ENCODE results near the gene SYNJ2. TPM values are rescaled to one million over a fixed set of nuclear protein-coding genes. Genes with fewer than 3 reads are reported as not detected.

Gene SYNJ2
- total RNA-seq, 1 donor from 2014 or later: 4.5 TPM

DNA sequence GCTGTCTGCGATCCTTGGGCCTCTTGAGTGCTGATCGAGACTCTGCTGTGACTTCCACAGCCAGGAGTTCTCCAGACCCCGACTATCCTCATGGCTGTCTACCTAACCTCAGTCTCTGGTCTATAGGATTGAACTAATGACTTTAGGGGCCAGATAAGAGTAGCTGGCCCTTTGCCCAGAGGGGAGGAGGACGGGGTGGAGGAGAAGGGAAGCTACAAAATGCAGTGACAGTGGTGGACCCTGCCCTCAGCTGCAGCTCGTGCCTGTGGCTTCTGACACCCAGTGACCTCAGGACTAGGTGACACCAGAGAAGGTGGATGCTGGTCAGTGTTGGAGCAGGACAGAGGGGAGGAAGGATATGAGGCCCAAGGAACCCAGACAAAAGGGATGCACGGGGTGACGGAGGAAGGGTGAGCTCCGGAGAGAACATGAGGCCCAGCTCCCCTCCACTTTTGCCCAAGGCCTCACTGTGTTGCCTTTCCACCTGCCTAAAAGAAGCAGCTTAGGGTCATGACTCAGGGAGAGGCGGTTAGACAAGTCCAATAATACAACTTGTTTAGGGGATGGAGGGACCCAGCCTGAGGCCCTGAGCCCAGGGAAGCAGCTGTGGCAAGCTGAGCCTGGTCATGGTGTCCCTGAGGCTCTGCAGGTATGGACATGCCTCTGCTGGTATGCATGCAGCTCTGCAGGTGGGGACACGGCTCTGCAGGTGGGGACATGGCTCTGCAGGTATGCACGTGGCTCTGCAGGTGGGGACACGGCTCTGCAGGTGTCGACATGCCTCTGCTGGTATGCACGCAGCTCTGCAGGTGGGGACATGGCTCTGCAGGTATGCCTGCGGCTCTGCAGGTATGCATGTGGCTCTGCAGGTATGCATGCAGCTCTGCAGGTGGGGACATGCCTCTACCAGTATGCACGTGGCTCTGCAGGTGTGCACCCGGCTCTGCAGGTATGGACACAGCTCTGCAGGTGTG lies 67.7 kb downstream of the SYNJ2 start:
- intact Hi-C loops (cut with DNase I): no loop called here
- H3K36me3 ChIP-seq: no peaks in the 10 kb centered on the region
- H3K4me3 ChIP-seq: no peak overlapping the region
- peak; percentile 3 for DNase-seq
- H3K27me3 ChIP-seq (ENCODE audit: low read depth): no peaks in the 10 kb centered on the region
- no peak for TF ChIP-seq CTCF (IDR thresholded peaks at IDR 0.05)
- no peak for ATAC-seq
- no peaks in the 10 kb centered on the region for H3K4me1 ChIP-seq
- no peak overlapping the region for H3K27ac ChIP-seq
- H3K9me3 ChIP-seq: no peaks in the 10 kb centered on the region

- intact Hi-C loops (cut with DNase I): no loop called here
- DNase-seq: no peak
- H3K27ac ChIP-seq: no peak overlapping the region
- no peaks in the 10 kb centered on the region for H3K9me3 ChIP-seq
- H3K4me1 ChIP-seq: no peaks in the 10 kb centered on the region
- H3K36me3 ChIP-seq: no peaks in the 10 kb centered on the region
- no peaks in the 10 kb centered on the region for H3K27me3 ChIP-seq (ENCODE audit: low read depth)
- H3K4me3 ChIP-seq: no peak overlapping the region
- no peak for ATAC-seq
- no peak for TF ChIP-seq CTCF (IDR thresholded peaks at IDR 0.05)
Measured at GRCh38 chr6:158050107-158050735, 68.6 kb downstream of the SYNJ2 start.

- Histone ChIP-seq H3K27me3 (ENCODE audit: low read depth) (no peaks in the 10 kb centered on the region), H3K36me3 (no peaks in the 10 kb centered on the region), H3K27ac (no peak overlapping the region), H3K4me3 (no peak overlapping the region), H3K9me3 (no peaks in the 10 kb centered on the region), H3K4me1 (no peaks in the 10 kb centered on the region)
- TF ChIP-seq CTCF (IDR thresholded peaks at IDR 0.05): no peak
- DNase-seq (no peak), ATAC-seq (no peak)
- intact Hi-C loops (cut with DNase I): no loop called here
Measured at GRCh38 chr6:158050955-158051354, 69.3 kb downstream of the SYNJ2 start.

GRCh38 chr6:158051968-158052367 lies 70.3 kb downstream of the SYNJ2 start:
- Histone ChIP-seq H3K27ac (no peak overlapping the region), H3K27me3 (ENCODE audit: low read depth) (no peaks in the 10 kb centered on the region), H3K4me1 (no peaks in the 10 kb centered on the region), H3K4me3 (no peak overlapping the region), H3K36me3 (no peaks in the 10 kb centered on the region), H3K9me3 (no peaks in the 10 kb centered on the region)
- intact Hi-C loops (cut with DNase I): no loop called here
- no peak for TF ChIP-seq CTCF (IDR thresholded peaks at IDR 0.05)
- DNase-seq: no peak
- ATAC-seq: no peak

DNA sequence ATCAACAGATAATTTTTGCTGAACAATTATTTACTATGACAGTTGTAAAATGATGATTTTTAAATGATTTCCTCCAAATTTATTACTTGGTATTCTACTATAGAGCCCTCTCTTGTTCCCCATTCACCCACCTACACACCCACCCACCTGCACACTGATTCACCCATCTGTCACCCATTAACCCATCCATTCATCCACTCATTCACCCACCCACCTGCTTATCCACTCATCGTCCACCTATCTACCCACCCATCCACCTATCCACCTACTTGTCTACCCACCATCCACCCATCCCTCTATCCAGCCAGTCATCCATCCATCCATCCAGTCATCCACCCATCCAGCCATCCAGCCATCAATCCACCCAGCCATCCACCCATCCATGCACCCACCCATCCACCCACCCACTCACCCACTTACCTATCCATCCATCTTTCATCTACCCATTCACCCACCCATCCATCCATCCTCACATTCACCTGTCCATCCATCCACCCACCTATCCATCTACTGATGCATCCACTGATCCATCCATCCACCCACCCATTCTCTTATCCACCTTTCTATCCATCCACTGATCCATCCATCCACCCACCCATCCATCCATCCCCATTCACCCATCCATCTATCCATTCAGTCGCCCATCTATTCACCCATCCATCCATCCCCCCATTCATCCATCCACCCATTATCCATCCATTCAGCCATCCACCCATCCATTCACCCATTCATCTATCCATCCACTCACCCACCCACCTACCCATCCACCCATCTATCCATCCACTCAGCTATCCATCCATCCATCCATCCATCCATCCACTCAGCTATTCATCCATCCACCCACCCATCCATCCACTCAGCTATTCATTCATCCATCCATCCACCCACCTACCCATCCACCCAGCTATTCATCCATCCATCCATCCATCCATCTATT lies 72.0 kb downstream of the SYNJ2 start:
- intact Hi-C loops (cut with DNase I): no loop called here
- Histone ChIP-seq H3K36me3 (no peaks in the 10 kb centered on the region), H3K4me3 (no peak overlapping the region), H3K4me1 (no peaks in the 10 kb centered on the region), H3K27me3 (ENCODE audit: low read depth) (no peaks in the 10 kb centered on the region), H3K9me3 (no peaks in the 10 kb centered on the region), H3K27ac (no peak overlapping the region)
- no peak for TF ChIP-seq CTCF (IDR thresholded peaks at IDR 0.05)
- DNase-seq: no peak
- no peak for ATAC-seq
